Activated CD8-positive, alpha-beta T cell treated with anti-CD3 and anti-CD28 coated beads for 36 hours (primary cell): Measurements from ENCODE around the gene PIF1. TPM values are rescaled to one million over a fixed set of nuclear protein-coding genes. Genes with fewer than 3 reads are reported as not detected.
A peak's percentile ranks its signal among the peaks of the same experiment; 100 is the strongest.

Source experiments
- ATAC-seq: fragments of 200-7000 bp; cut with Tn5 transposase; one replicate; pipeline ENCODE4 v1.10.0; 2021; ENCODE audit warnings: mild to moderate bottlenecking, moderate library complexity
- CTCF ChIA-PET: fragments of 350-600 bp; sonication (Branson Sonifier 250); formaldehyde crosslinking; loops from one replicate; lab custom pipeline; 2021; ENCODE audit warnings: antibody characterized with exemption; lab: Charles Lee
- POLR2A ChIA-PET: fragments of 350-600 bp; sonication (Branson Sonifier 250); formaldehyde crosslinking; loops from one replicate; lab custom pipeline; 2021; ENCODE audit warnings: antibody characterized with exemption; lab: Charles Lee
- DNase-seq: peaks from one replicate; pipeline ENCODE4 v3.0.0-alpha.2; 2020
- H3K27ac Mint-ChIP-seq: one replicate; pipeline ENCODE4 v1.8.0; 2021; ENCODE audit warnings: mild to moderate bottlenecking, mixed read lengths
- H3K27me3 Mint-ChIP-seq: one replicate; pipeline ENCODE4 v1.8.0; 2021; ENCODE audit warnings: mixed read lengths
- H3K36me3 Mint-ChIP-seq: one replicate; pipeline ENCODE4 v1.8.0; 2021; ENCODE audit warnings: low read depth, mixed read lengths
- H3K4me1 Mint-ChIP-seq: one replicate; pipeline ENCODE4 v1.8.0; 2021; ENCODE audit warnings: low read depth, mixed read lengths
- H3K4me3 Mint-ChIP-seq: one replicate; pipeline ENCODE4 v1.8.0; 2021; ENCODE audit warnings: mild to moderate bottlenecking, moderate library complexity, mixed read lengths
- H3K9me3 Mint-ChIP-seq: one replicate; pipeline ENCODE4 v1.8.0; 2021; ENCODE audit warnings: mixed read lengths
- CTCF ChIP-seq: fragments of 200-600 bp; IDR thresholded peaks from one replicate; pipeline ENCODE4 v1.8.0; 2022; ENCODE audit warnings: antibody characterized with exemption, mild to moderate bottlenecking
- intact Hi-C: fragments of 100-400 bp; cut with micrococcal nuclease; formaldehyde crosslinking; loops from one replicate; pipeline ENCODE4 v1.10.0; 2022
- total RNA-seq, 2 experiments: library from RNA; stranded (reverse); gene quantifications; one replicate each; pipeline ENCODE4 v1.2.3, GENCODE V29; 2021

PIF1 gene
- total RNA-seq, 2 experiments from 2014 or later: 50.0 TPM

DNA sequence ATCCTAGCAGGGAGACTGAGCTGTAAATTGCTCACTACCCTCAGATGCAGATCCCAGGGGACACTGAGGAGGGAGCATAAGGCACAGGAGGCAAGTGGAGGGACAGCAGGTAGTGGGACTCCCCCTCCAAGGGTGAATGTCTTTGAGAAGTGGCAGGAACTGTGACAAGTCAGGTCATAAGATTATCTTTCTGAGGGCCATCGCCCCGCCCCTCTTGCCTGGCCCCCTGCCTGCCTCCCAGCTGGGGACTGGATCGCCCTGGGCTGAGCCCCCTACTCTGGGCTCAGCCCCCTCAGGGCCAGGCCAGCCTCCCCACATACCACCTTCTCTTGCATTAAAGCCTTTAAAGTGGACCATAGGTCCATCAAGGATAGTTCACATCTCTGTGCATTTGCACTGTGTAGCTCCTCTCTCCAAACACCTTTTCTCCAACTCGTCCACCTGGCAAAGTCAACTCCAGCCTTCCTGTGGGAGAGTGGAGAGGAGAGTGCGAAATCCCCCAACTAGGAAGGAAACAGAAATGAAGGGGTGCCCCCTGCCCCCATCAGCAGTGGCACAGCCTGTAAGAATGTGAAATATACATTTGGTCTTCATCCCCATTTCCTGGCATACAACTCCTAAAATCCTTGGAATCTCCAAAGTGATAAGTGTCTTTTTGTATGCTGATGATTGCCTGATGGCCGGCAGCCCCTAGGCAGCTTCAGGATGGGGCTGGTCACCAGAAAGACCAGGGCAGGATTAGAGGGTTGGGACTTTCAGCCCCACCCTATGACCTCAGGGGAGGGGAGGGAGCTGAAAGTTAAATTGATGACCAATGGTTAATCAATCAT is 14.7 kb downstream of the PIF1 start:
- intact Hi-C loops: loop anchor here (5.0 kb wide), 1 partner anchor 78 kb away; no protein-coding TSS in a partner anchor
- H3K4me3 Mint-ChIP-seq: no peak overlapping the region
- no peak for ATAC-seq
- TF ChIP-seq CTCF: no peak
- POLR2A ChIA-PET: interaction anchor here (0.7 kb wide), 1 partner anchor 102 kb away, joined by 3 read pairs; no protein-coding TSS in a partner anchor
- H3K36me3 Mint-ChIP-seq: no peaks in the 10 kb centered on the region
- CTCF ChIA-PET: interaction anchor here (0.7 to 5.2 kb wide), 43 partner anchors 9 to 291 kb away, joined by 3 to 106 read pairs (median 4); no protein-coding TSS in a partner anchor
- no peaks in the 10 kb centered on the region for H3K27me3 Mint-ChIP-seq
- H3K4me1 Mint-ChIP-seq: no peaks in the 10 kb centered on the region
- no peak overlapping the region for H3K27ac Mint-ChIP-seq
- H3K9me3 Mint-ChIP-seq: no peaks in the 10 kb centered on the region
- DNase-seq: no peak

- Mint-ChIP-seq H3K4me1 (no peaks in the 10 kb centered on the region), H3K27ac (no peak overlapping the region), H3K9me3 (no peaks in the 10 kb centered on the region), H3K27me3 (no peaks in the 10 kb centered on the region), H3K36me3 (no peaks in the 10 kb centered on the region), H3K4me3 (no peak overlapping the region)
- POLR2A ChIA-PET: interaction anchor here (0.6 to 0.7 kb wide), 3 partner anchors 31 to 128 kb away, joined by 3 read pairs; no protein-coding TSS in a partner anchor
- TF ChIP-seq CTCF: peak; percentile 98
- peak; percentile 84 for DNase-seq
- intact Hi-C loops: loop anchor here (5.0 kb wide), 1 partner anchor 78 kb away; no protein-coding TSS in a partner anchor
- peak; percentile 80 for ATAC-seq
- CTCF ChIA-PET: interaction anchor here (0.6 to 5.2 kb wide), 56 partner anchors 9 to 500 kb away, joined by 3 to 106 read pairs (median 4); partner anchors contain the start of gene ANKDD1A
Observed at GRCh38 chr15:64809649-64810496, 15.6 kb downstream of the PIF1 start.

DNA sequence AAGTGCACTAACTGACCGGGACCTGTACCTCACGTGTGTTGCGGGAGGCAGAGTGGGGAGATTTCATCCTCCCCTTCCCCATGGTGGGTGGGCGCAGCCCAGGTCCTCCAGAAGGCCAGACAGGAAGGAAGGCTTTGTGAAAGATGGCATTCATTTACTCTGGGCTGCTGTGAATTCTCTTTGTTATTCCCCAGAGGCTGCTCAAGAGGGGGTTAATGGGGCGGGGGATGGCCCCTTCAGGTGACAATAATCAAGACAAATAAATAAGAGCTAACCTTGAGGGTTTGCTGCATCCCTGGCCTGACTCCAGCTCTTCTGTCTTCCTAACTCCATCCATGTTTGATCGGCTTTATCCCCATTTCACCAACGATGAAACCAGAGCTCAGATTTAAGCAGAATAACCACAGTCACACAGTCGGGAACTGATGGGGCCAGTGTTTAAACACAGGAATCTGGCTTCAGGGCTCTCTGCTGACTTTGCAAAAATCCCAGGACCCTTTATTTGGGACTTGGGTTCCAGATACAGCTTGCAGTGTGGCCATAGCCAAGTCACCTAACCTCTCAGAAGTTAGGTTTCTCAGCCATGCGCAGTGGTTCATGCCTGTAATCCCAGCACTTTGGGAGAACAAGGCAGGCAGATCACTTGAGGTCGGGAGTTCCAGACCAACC is 16.5 kb downstream of the PIF1 start:
- H3K9me3 Mint-ChIP-seq: no peaks in the 10 kb centered on the region
- ChIA-PET CTCF (interaction anchor here (0.6 to 5.2 kb wide), 36 partner anchors 8 to 499 kb away, joined by 3 to 106 read pairs (median 5); partner anchors contain the start of gene ANKDD1A), POLR2A (interaction anchor here (0.7 kb wide), 1 partner anchor 30 kb away, joined by 3 read pairs; no protein-coding TSS in a partner anchor)
- no peaks in the 10 kb centered on the region for H3K4me1 Mint-ChIP-seq
- TF ChIP-seq CTCF: no peak
- no peaks in the 10 kb centered on the region for H3K27me3 Mint-ChIP-seq
- intact Hi-C loops: no loop called here
- DNase-seq: no peak
- no peak overlapping the region for H3K27ac Mint-ChIP-seq
- no peaks in the 10 kb centered on the region for H3K36me3 Mint-ChIP-seq
- ATAC-seq: no peak
- H3K4me3 Mint-ChIP-seq: no peak overlapping the region

DNA sequence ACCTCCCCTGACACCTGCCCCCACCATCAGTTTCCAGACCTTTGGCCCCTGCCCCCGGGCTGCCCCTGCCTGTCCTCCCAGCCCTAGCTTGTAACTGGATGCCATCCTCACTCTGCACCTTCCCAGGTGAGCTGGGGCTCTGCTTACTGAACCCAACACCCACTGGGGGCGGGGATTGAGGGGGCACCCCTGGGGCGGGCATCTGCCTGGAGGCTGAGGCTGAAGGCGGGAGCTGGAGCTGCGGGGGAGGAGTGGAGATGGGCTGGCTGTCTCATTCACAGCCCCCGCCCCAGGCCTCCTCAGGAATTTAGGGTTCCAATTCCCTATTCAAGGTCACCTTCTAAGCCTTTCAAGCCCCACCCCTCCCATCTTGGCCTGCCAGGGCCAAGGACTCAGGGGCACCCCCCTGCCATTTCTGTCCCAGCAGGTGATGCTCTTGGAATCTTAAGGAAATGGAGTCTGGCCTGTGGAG is 17.7 kb downstream of the PIF1 start:
- TF ChIP-seq CTCF: no peak
- no peak overlapping the region for H3K4me3 Mint-ChIP-seq
- ChIA-PET CTCF (interaction anchor here (0.6 to 5.2 kb wide), 2 partner anchors 77 to 97 kb away, joined by 3 to 106 read pairs; no protein-coding TSS in a partner anchor), POLR2A (interaction anchor here (0.5 to 0.6 kb wide), 2 partner anchors 54 to 167 kb away, joined by 3 read pairs; no protein-coding TSS in a partner anchor)
- H3K4me1 Mint-ChIP-seq: no peaks in the 10 kb centered on the region
- no peak overlapping the region for H3K27ac Mint-ChIP-seq
- H3K27me3 Mint-ChIP-seq: no peaks in the 10 kb centered on the region
- no peaks in the 10 kb centered on the region for H3K36me3 Mint-ChIP-seq
- DNase-seq: no peak
- H3K9me3 Mint-ChIP-seq: no peaks in the 10 kb centered on the region
- intact Hi-C loops: no loop called here
- ATAC-seq: no peak
